UCSD-AML1 (cell line): ENCODE measurements around the gene SORBS2.
"Not testable (repeated sequence)": the region's sequence is repeated elsewhere in the genome, so short reads cannot be mapped to it uniquely, and the experiment has no call there.

ENCODE experiments used
- DNase-seq: peaks from one replicate; lab custom pipeline; 2025; ENCODE audit not compliant: unreplicated experiment; lab: John Stamatoyannopoulos, UW

Gene SORBS2, protein sequence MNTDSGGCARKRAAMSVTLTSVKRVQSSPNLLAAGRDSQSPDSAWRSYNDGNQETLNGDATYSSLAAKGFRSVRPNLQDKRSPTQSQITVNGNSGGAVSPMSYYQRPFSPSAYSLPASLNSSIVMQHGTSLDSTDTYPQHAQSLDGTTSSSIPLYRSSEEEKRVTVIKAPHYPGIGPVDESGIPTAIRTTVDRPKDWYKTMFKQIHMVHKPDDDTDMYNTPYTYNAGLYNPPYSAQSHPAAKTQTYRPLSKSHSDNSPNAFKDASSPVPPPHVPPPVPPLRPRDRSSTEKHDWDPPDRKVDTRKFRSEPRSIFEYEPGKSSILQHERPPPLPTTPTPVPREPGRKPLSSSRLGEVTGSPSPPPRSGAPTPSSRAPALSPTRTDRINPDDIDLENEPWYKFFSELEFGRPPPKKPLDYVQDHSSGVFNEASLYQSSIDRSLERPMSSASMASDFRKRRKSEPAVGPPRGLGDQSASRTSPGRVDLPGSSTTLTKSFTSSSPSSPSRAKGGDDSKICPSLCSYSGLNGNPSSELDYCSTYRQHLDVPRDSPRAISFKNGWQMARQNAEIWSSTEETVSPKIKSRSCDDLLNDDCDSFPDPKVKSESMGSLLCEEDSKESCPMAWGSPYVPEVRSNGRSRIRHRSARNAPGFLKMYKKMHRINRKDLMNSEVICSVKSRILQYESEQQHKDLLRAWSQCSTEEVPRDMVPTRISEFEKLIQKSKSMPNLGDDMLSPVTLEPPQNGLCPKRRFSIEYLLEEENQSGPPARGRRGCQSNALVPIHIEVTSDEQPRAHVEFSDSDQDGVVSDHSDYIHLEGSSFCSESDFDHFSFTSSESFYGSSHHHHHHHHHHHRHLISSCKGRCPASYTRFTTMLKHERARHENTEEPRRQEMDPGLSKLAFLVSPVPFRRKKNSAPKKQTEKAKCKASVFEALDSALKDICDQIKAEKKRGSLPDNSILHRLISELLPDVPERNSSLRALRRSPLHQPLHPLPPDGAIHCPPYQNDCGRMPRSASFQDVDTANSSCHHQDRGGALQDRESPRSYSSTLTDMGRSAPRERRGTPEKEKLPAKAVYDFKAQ (N-terminal part only)

DNA sequence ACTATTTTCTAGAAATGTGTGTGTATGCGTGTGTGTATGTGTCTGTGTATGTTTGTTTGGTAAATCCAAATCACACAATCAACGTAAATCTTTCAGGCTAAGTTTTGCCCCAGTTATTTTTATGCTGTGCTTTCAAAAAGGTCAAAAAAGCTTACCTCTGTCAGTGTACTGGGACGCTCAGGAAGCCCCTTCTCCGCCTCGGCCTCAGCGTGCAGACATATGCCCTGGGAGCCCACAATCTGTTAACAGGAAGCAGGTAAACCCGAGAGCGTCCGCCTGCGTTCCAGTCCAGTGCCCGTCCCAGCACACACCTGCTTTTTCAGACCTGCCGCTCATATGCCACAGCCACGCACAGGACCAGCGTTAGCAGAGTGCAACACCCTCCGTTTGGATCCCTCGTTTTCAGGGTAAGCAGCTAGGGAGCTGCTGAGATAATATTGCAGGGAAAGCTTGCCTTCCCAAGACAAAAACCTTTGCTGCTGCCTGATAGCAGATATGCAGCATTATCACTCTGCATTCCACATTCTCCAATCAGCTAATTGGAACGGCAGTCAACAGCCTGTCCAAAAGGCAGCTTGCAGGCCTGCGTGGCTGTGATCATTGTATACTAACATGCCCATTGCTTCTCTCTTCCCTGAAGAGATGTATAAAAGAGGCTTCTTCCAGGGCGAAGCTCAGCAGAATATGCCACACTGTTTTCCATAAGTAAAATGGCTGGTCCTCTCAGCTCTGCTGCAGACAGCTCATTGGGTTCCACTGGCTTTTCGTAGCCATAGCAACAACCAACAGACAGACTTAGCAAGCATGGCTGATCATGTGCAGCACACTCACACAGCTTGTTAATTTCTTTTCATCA lies at the start of gene SORBS2:
Gene SORBS2, minus strand, starts transcription at position 686 of the 856 bp plus-strand sequence. CDS start 121,623 bp downstream, outside the sequence.
- no peak for DNase-seq

DNA sequence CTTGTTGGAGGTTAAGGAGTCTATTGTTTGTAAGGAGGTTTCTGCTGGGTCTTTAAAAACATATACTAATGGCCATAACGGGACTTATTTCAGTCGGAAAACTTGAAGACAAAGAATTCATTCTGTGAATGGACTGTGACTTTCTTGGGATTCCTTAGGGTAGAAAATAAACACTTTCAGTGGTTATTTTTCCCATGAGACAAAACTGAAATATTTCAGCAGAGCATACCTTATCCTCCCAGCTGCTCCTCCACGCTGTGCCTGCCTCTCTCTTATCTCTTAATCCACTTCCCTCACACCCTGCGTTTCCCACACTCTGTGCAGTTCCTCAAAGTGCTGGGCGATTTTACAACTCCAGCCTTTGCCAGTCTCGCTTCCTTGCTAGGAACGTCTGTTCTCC lies 47.1 kb upstream of the SORBS2 start:
- no peak for DNase-seq

DNA sequence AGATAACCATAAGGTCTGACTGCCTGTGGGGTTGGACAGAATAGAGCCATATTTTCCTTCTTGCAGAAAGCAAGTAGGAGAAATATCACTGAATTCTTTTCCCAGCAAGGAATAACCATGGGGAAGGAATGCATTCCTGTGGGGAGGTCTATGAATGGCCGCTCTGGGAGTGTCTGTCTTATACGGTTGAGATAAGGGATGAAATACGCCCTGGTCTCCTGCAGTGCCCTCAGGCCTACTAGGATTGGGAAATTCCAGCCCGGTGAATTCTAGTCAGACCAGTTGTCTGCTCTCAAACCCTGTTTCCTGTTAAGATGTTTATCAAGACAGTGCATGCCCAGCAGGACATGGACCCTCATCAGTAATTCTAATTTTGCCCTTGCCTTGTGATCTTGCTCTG lies 45.6 kb upstream of the SORBS2 start:
- not testable (repeated sequence) for DNase-seq

DNA sequence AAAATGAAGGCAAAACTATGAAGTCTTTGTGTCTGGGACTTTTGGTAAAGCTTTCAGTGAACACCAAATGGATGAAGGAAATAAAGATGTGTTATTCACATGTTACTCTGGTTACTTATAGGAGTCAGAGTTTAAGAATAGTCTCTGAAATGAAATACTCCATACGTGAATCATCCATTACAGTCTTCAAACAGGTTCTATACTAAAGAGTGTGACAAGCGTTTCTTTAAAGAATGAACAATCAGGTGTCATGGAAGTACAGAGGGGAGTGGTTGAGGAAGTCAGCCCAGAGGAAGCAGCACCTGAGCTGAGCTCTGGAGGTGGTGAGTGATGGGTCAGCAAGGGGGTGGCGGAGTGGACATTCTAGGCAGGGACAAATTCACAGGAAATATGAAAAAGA lies 41.8 kb upstream of the SORBS2 start:
- DNase-seq = no peak

DNA sequence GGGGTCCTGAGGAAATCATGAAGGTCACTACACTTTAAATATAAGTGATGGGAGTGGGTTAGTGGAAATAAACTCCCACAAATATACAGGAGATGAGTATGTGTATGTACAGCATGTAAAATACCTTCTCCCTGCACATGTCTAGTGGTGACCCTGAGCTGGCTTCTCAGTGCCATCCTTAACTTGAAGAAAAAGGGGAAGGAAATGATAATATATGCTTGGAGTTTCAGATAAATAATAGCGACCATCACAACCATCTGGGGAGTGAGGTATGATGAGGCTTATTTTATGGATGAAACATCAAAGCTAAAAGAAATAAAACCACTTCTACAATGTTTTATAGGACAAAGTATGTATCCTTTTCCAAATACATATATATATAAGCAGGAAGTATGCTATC lies 41.0 kb upstream of the SORBS2 start:
- no peak for DNase-seq

DNA sequence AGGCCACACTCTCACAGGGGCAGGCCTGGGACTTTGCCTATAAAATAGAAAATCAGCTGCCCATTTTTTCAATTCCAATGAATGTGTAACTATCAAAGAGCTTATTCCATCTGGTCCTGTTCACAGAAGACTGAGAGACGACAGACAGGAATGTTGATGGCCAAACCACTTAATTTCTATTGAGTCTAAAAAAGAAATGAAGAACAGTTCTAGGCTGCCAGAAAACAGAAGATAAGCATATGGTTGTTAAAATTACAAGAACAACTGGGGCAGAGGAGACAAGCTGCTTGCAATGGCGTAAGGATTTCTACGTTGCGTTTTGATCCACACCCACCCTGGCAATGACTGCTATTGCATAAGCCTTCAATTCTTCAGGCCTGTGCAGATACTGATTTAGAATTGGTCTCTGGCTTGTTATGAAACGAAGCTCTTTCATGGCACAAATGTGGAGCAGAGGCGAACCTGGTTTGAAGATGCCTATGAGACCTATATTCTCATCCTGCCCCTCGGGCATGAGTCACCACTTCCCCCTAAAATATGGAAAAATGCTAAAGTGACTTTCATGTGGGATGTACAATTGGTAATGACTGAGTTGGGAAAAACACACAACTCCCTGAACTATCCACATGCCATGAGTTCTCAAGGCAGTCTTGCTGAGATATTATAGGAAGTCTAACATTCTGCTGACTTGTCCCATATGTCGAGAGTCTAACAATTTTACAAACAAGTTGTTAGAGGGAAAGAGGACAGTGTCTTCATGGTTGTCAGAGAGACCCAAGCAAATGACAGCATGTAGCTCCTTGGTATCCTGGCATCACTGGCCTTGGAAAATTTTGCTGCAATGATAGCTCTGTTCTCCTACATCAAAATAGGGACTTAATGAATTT lies 37.9 kb upstream of the SORBS2 start:
- DNase-seq = no peak

DNA sequence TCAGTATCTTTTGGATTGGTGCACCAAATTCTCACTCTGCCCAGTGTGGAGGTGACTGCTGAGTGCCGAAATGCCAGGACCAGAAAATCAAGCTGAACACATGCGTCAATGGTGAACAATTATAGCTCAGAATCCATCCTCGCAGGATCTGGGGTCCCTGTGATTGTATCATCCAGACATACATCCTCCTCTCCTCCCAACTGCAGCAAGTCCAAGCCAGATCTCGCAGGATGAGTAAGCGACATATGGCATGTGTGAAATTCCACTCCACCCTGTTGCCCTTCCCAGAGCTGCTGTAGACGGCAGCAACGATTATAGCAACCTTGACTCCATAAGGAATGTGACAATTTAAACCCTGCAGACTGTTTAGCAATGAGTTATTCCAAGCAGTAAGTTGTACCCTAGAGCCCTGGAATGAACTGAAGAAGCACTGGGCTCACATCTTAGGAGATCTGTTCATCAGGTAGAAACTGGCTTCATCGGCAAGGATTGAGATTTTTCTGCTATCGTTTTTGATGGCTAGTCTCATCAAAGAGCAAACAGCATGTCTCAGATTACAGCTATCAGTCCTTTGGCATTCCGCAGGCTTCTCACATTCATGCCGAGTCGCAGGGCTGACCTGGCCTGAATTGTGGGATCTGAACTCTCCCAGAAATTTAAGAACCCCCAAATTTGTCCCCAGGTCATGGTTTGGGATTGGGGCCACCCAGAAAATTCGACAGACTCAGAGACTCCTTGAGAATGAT lies 35.5 kb upstream of the SORBS2 start:
- no peak for DNase-seq

DNA sequence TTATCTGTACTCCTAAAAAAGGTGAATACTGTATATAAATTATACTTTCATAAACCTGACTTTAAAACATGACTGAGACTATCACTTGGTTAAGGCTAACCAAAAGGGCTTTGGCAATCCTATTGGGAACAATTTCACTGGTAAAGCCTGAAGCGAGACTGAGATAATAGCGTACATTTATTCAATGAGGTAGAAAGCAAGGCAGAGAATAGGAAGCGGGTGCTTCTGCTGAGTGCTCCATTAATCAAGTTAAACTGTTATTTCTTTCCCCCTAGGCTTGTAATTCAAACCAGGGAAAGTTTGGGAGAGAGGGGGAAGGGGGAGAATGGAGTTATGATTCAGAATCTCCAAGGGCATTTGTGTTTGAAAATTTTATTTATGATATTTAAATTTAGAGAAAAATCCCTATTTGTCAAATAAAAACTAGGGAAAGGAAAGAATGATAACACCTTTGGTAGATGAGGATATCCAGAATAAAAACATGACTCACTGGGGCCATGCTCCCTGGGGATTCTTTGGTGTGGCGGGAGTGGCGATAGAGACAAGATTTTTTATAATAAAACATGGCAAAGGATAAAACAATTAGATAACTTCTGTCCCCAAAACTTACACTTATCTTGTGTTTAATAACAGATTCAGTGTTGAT lies 34.6 kb upstream of the SORBS2 start:
- DNase-seq = no peak

DNA sequence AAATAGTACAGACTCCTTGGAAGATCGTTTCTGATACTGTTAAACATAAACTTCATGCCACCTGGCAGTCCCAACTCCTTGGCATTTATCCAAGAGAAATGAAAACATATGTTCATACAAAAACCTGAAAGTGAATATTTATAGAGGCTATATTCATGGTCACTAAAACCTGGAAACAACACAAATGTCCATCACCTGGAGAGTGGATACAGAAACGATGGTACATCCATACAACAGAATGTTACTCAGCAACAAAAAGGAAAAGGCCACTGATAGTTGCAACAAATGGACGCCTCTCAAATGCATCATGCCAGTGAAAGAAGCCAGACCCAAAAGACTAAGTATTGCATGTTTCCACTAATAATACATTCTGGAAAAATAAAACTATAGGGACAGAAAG lies 34.0 kb upstream of the SORBS2 start:
- no peak for DNase-seq

DNA sequence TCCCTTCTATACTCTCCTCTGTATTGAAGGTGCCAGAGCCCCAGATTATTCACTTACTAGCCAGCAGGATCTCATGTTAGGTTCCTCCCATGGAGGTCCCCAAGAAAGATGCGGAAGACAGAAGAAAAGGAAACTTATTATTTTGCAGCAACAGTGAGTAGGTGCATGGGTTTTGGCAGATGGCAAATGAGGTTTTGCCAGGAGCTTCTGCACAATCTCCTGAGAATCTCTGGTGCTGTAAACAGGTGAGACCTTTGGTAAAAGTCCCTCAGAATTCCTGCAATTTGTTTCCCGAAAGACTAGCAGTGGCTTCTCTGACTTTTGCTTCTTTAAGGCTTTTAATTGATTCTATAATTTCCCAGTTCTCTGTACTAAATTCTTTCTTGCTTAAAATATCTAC lies 29.5 kb upstream of the SORBS2 start:
- no peak for DNase-seq

DNA sequence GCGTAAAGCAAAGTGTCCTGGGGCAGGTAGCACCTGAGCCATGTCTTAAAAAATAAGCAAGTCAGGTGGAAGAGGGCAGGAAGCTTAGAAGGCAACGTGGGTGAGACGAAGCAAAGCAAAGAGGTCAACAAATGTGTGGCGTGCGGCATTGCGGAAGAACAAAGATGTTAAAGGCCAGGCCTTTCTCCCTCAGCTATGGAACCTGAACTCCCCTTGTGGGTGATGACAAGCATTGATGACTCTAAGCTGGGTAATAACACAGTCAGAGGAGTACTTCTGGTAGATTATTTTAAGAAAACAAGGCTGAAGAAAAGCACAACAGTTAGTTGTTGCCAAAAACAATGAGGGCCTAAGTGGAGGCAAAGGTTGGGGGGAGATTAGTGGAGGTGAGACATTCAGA lies 29.0 kb upstream of the SORBS2 start:
- no peak for DNase-seq

DNA sequence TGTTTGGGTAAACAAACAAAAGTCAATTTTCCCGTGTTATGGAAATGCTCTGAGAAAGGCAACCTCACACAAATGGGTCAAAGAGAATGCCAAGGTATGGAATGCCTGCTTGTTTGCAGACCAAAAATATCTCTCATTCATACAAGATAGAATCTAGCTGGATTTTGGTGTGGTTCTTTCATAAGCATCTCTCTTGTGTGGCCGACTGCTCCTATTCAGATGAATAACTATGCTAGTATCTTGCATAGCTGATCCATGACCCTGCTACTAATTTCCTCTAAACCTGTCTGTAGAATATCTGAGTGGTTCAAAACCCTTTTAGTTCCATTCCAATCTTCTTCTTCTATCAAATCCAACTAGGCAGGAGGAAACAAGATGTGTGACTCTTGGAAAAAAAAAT lies 28.2 kb upstream of the SORBS2 start:
- DNase-seq = no peak

DNA sequence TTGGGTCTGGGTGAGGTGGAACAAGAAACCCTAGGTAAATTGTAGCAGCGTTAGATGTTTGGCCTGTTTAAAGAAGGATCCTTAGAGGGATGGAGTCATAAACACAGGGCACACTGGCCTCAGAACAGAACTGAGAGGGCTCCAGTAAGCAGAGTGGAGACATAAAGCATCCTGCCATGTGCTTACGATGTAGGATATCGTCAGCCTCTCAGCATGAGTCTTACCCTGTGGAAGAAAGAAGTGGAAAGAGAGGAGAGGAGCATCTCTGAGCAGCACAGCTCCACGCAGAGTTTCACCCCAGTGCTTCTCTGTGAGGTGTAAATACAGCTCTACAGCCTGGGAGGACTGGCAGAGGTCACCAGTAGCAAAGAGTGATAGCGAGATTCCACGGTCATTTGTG lies 27.8 kb upstream of the SORBS2 start:
- DNase-seq = no peak

DNA sequence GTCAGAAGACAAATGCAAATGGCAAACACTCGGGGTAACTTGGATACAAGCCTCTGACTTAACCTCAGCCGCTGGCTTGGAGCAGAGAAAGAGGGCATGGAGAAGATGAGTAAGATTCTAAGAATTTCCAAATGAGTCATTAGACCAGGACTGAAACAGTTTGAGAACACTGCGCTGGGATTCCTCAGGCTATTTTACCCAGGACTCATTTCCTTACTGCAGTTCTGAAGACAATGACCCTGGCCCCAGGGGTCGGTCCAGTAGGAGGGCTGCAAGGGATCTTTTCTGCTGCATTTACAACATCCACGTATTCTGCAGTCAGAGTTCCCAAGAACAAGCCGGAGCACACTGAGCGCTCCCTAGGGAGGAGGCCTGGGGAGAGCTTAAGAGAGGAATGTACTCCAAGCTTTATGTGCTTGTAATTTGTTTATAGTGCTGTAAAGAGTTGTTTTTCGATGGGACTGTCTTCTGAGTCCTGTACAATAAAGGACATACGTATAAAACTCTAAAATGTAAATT lies 27.3 kb upstream of the SORBS2 start:
- DNase-seq = no peak

DNA sequence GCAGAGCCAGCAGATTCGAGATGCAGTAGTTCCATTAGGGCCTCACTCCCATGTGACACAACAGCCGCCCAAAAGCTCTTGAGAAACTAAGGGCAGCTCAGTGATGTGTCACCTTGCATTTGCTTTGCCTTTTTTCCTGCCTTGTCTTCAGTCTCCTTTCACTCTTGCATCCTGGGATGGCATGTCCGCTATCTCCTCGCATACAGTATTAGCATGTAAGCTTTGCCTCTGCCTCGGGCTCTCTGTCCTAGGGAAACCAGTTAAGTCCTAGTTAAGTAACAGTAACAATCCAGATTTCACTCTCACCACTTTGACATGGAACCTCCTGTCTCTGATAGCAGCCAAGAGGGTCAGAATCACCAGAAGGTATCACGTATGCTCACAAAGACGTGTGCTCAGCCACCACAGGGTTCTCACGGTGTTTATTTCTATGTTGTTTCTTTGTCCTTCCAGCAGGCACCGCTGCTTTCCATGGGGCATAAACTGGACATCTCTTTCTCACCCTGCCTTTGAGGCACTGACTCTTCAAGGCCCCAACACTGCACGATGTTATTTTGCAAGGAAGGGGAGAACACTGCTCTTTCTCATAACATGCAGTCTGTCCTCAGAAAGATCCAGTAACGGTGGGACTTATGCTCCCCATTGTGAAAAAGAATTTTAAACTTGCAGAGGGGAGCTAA lies 26.7 kb upstream of the SORBS2 start:
- no peak for DNase-seq

DNA sequence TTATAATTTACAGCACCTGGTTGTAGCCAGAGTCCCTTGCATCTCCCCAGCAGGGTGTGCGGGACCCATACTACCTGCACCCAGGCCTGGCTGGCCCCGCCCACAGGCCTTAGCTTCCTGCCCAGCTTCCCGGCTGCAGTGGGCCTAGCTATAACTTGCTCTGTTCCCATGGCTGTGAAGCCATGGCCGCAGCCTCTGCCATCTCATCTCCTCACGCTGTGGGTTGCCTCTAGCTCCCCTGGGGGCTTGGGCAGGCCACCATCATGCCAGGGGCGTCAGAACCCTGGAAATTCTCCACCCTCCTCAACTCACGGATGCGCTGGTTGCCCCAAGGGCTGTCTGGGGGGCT lies 26.1 kb upstream of the SORBS2 start:
- no peak for DNase-seq

DNA sequence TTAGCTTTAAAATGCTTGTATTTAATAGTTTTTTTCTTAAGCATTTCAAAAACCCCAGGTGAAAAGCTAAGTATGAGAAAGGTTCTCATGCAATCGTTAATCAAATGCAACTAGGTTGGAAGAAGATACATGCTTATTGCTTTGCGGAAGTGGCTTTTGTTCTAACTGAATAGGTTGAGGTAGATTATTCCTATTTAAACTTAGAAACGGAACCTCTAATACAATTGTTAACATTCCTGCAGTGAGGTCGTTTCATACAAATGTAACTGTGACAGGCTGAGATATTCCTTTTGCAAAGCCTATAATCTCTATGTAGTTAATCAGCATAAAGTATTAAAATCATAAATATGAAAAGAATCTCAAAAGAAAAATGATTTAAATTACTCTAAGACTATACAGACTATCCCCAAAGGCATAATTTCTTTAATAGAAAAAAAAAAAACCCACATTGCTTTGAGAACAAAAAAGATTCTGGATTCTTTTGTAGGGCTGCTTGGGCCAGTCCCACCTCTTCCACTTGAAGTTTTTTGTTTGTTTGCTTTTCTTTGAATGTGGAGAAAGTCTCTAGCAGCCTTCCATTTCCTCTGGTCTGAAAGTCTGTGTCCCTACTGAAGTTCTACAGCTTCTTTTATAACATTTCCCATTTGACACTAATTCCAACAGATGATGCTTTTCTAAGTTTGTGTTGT lies 25.6 kb upstream of the SORBS2 start:
- DNase-seq = no peak
